HCT116 (cell line): ENCODE results near the gene CWC15. TPM values are rescaled to one million over a fixed set of nuclear protein-coding genes. Genes with fewer than 3 reads are reported as not detected.

Experiments
- ATAC-seq: fragments of 200-7000 bp; cut with Tn5 transposase; 2 replicates; pipeline ENCODE4 v1.9.1; 2020; ENCODE audit warnings: mild to moderate bottlenecking, moderate library complexity
- BruUV-seq: library from RNA; stranded (reverse); fragments of 400-500 nt; replicated peaks from 2 replicates; lab custom pipeline; 2021; lab: Mats Ljungman, UMichigan
- CTCF ChIA-PET: fragments of 300-600 bp; sonication (Branson Sonifier 250); formaldehyde crosslinking; loops from one replicate; lab custom pipeline; 2021; ENCODE audit warnings: antibody characterized with exemption; lab: Charles Lee
- POLR2A ChIA-PET: fragments of 300-600, 350-600 bp; sonication (Branson Sonifier 250); formaldehyde crosslinking; loops from one replicate; lab custom pipeline; 2021; ENCODE audit warnings: antibody characterized with exemption; lab: Charles Lee
- RAD21 ChIA-PET, 2 experiments: fragments of 300-600 bp; sonication (Branson Sonifier 250); formaldehyde crosslinking; loops; one replicate each; lab custom pipeline; 2023; ENCODE audit warnings: low total read pairs in 2 of 2; ENCODE audit not compliant: uncharacterized antibody in 2 of 2, unreplicated experiment in 2 of 2, low non-redundant PET in 1 of 2; lab: Charles Lee
- DNase-seq: peaks from one replicate; pipeline ENCODE4 v3.0.0-alpha.2; 2010; ENCODE audit warnings: low read depth, low spot score
- H2AFZ ChIP-seq: fragments of 200-600 bp; shearing (Covaris generic), sonication (generic); 2 replicates; pipeline ENCODE4 v1.6.1; 2017; ENCODE audit warnings: low read depth, mixed run types, mixed read lengths, antibody characterized with exemption, low read length; ENCODE audit not compliant: poor library complexity, severe bottlenecking
- H3K27ac ChIP-seq: 2 replicates; pipeline ENCODE4 v1.5.1; 2012; ENCODE audit warnings: low read depth, low read length
- H3K27me3 ChIP-seq: fragments of 200-600 bp; sonication (generic); 2 replicates; pipeline ENCODE4 v1.6.1; 2016; ENCODE audit warnings: mixed run types, low read length, mixed read lengths; ENCODE audit not compliant: insufficient read depth
- H3K36me3 ChIP-seq, 2 experiments: fragments of 200-500 bp in 1 of 2; fragments of 200-600 bp in 1 of 2; sonication (Bioruptor generic) in 1 of 2; sonication (generic) in 1 of 2; 2 replicates each; pipeline versions ENCODE4 v1.5.1 to v1.6.1; 2014 to 2016; ENCODE audit warnings: low read length in 2 of 2, inconsistent platforms in 1 of 2, mixed read lengths in 1 of 2, mixed run types in 1 of 2; ENCODE audit not compliant: insufficient read depth in 2 of 2, control insufficient read depth in 1 of 2
- H3K4me1 ChIP-seq, 2 experiments: fragments of 200-600 bp in 1 of 2; sonication (generic) in 1 of 2; 2 replicates each; pipeline versions ENCODE4 v1.5.1 to v1.6.1; 2012 to 2017; ENCODE audit warnings: low read length in 2 of 2, inconsistent platforms in 1 of 2, mild to moderate bottlenecking in 1 of 2, mixed read lengths in 1 of 2, mixed run types in 1 of 2, moderate library complexity in 1 of 2; ENCODE audit not compliant: insufficient read depth in 2 of 2, control insufficient read depth in 1 of 2
- H3K4me2 ChIP-seq: fragments of 200-600 bp; sonication (generic); 2 replicates; pipeline ENCODE4 v1.6.1; 2017; ENCODE audit warnings: mixed run types, low read length, mixed read lengths
- H3K4me3 ChIP-seq, 2 experiments: fragments of 200-600 bp in 1 of 2; sonication (generic) in 1 of 2; replicated peaks in 1 of 2; 2 replicates each; pipeline ENCODE4 v1.5.1; 2011 to 2016; ENCODE audit warnings: low read length in 2 of 2, control low read depth in 1 of 2, low read depth in 1 of 2, mild to moderate bottlenecking in 1 of 2, mixed read lengths in 1 of 2, mixed run types in 1 of 2
- H3K79me2 ChIP-seq: fragments of 200-600 bp; sonication (generic); 2 replicates; pipeline ENCODE4 v1.6.1; 2017; ENCODE audit warnings: mild to moderate bottlenecking, mixed run types, low read length, moderate library complexity, mixed read lengths; ENCODE audit not compliant: insufficient read depth
- H3K9ac ChIP-seq: fragments of 200-600 bp; sonication (generic); 2 replicates; pipeline ENCODE4 v1.6.1; 2016; ENCODE audit warnings: low read length, mixed read lengths
- H3K9me2 ChIP-seq: fragments of 200-600 bp; sonication (generic), shearing (Covaris generic); 2 replicates; pipeline ENCODE4 v1.6.1; 2017; ENCODE audit warnings: mixed run types, mild to moderate bottlenecking, moderate library complexity; ENCODE audit not compliant: insufficient read depth
- H3K9me3 ChIP-seq, 2 experiments: fragments of 200-500 bp in 1 of 2; fragments of 200-600 bp in 1 of 2; sonication (Bioruptor generic) in 1 of 2; sonication (generic) in 1 of 2; 2 replicates each; pipeline ENCODE4 v1.6.1; 2014 to 2017; ENCODE audit warnings: low read length in 2 of 2, mixed read lengths in 2 of 2, inconsistent platforms in 1 of 2, low read depth in 1 of 2, mild to moderate bottlenecking in 1 of 2, mixed run types in 1 of 2, moderate library complexity in 1 of 2; ENCODE audit not compliant: control insufficient read depth in 1 of 2, insufficient read depth in 1 of 2
- H4K20me1 ChIP-seq: fragments of 200-600 bp; sonication (generic), shearing (Covaris generic); 2 replicates; pipeline ENCODE4 v1.6.1; 2017; ENCODE audit warnings: mixed run types, mild to moderate bottlenecking, moderate library complexity; ENCODE audit not compliant: insufficient read depth
- CEBPB ChIP-seq: IDR thresholded peaks from 2 replicates; pipeline ENCODE4 v1.6.1; 2012; ENCODE audit warnings: low read depth
- CTCF ChIP-seq, 3 experiments: fragments of 200-600 bp in 1 of 3; sonication (generic) in 1 of 3; IDR thresholded peaks in 2 of 3; conservative IDR thresholded peaks in 1 of 3; 2 replicates each; pipeline ENCODE4 v1.5.1; 2012 to 2017; ENCODE audit warnings: low read depth in 2 of 3, low read length in 2 of 3, antibody characterized with exemption in 1 of 3, borderline replicate concordance in 1 of 3, control low read depth in 1 of 3, mild to moderate bottlenecking in 1 of 3, mixed read lengths in 1 of 3, mixed run types in 1 of 3, moderate library complexity in 1 of 3; ENCODE audit not compliant: insufficient read depth in 1 of 3
- EGR1 ChIP-seq: IDR thresholded peaks from 2 replicates; pipeline ENCODE4 v1.6.1; 2012; ENCODE audit warnings: low read depth
- FOSL1 ChIP-seq: IDR thresholded peaks from 2 replicates; pipeline ENCODE4 v1.6.1; 2012; ENCODE audit warnings: low read depth
- POLR2A ChIP-seq: IDR thresholded peaks from 2 replicates; pipeline ENCODE4 v1.7.0; 2011; ENCODE audit warnings: borderline replicate concordance; ENCODE audit not compliant: insufficient read depth, insufficient read length; ENCODE audit errors: extremely low read depth
- POLR2AphosphoS5 ChIP-seq: IDR thresholded peaks from 2 replicates; pipeline ENCODE4 v1.6.1; 2011; ENCODE audit warnings: mild to moderate bottlenecking, low read depth, low read length, moderate library complexity
- SP1 ChIP-seq: IDR thresholded peaks from 2 replicates; pipeline ENCODE4 v1.6.1; 2012; ENCODE audit warnings: low read depth
- ZFX ChIP-seq: fragments of 450-650 bp; IDR thresholded peaks from 2 replicates; pipeline ENCODE4 v1.6.1; 2017
- ZNF274 ChIP-seq: fragments of 200-500 bp; sonication (Bioruptor generic); IDR thresholded peaks from 2 replicates; pipeline ENCODE4 v1.6.1; 2014; ENCODE audit warnings: mild to moderate bottlenecking, low read depth, low read length, inconsistent platforms
- intact Hi-C: fragments of 100-400 bp; cut with micrococcal nuclease; formaldehyde crosslinking; loops from 2 replicates; pipeline ENCODE4 v1.10.0; 2022
- total RNA-seq: library from RNA; stranded (reverse); gene quantifications from one replicate; pipeline ENCODE4 v1.2.1, GENCODE V29; 2021; ENCODE audit not compliant: unreplicated experiment

The CWC15 gene
- total RNA-seq, 1 experiment from 2014 or later: 47.6 TPM

DNA sequence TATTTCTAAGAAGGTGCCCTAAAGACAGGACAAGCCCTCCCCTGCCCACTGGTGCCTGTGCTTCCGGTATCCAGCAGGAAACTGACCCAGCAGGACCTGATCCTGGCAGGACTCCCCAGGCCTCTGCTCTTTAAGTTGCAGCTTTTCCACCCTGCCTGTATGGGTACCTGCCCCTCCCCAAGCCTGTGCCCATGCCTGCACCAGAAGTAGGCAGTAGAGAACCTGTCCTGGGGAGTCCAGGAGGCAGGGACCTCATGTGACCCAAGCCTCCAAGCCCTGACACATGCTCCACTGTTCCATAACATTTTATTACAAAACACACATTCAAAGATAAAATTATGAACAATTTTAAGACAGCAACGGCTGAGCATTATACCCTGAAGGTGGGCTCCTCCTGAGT lies 14.2 kb downstream of the CWC15 start:
- Histone ChIP-seq H3K36me3 (peaks cover 19 to 25% of the 10 kb centered on the region in 2 experiments), H4K20me1 (no peaks in the 10 kb centered on the region), H3K4me1 (no peaks in the 10 kb centered on the region), H3K27ac (no peak overlapping the region), H3K27me3 (no peaks in the 10 kb centered on the region), H3K4me3 (no peak overlapping the region), H3K9ac (no peak overlapping the region), H3K9me2 (no peaks in the 10 kb centered on the region), H3K9me3 (no peaks in the 10 kb centered on the region), H3K4me2 (no peak overlapping the region), H3K79me2 (no peaks in the 10 kb centered on the region), H2AFZ (no peak overlapping the region)
- intact Hi-C loops: no loop called here
- CTCF ChIA-PET: interaction anchor here (1.3 kb wide), 1 partner anchor 9 kb away, joined by 6 read pairs; no protein-coding TSS in a partner anchor
- ATAC-seq (no peak), DNase-seq (no peak)
- BruUV-seq: no TSS peak
- no peak for TF ChIP-seq ZFX
- POLR2A ChIA-PET: no interaction called here
- RAD21 ChIA-PET: no interaction called here

- Histone ChIP-seq H3K4me3 (no peak overlapping the region), H3K4me2 (no peak overlapping the region), H3K79me2 (no peaks in the 10 kb centered on the region), H3K4me1 (no peaks in the 10 kb centered on the region), H3K9me2 (no peaks in the 10 kb centered on the region), H2AFZ (no peak overlapping the region), H3K9me3 (no peaks in the 10 kb centered on the region), H3K27me3 (no peaks in the 10 kb centered on the region), H3K27ac (no peak overlapping the region), H3K9ac (no peak overlapping the region), H4K20me1 (no peaks in the 10 kb centered on the region), H3K36me3 (peaks cover 12 to 15% of the 10 kb centered on the region in 2 experiments)
- ChIA-PET CTCF (interaction anchor here (1.0 kb wide), 1 partner anchor 10 kb away, joined by 4 read pairs; no protein-coding TSS in a partner anchor), RAD21 (no interaction called here), POLR2A (no interaction called here)
- no peak for ATAC-seq
- DNase-seq: no peak
- intact Hi-C loops: no loop called here
- no peak for TF ChIP-seq EGR1
- no peak for TF ChIP-seq POLR2A
- no peak for TF ChIP-seq POLR2AphosphoS5
- TF ChIP-seq FOSL1: no peak
- no peak for TF ChIP-seq ZNF274
- TF ChIP-seq CTCF (IDR thresholded peaks at IDR 0.05 in 2 of 3, conservative IDR thresholded peaks at IDR 0.05 in 1 of 3; ENCODE audit: borderline replicate concordance in 1 of 3, insufficient read depth in 1 of 3, low read depth in 2 of 3, low read length in 2 of 3): no peak
- no peak for TF ChIP-seq SP1
- no peak for TF ChIP-seq CEBPB
- no TSS peak for BruUV-seq
Measured at GRCh38 chr11:94958121-94958696, 15.1 kb downstream of the CWC15 start.
